SHP77 treated with DMSO at 0.1 percent for 48 hours (cell line): ENCODE measurements around the gene TIAM2.
"Not testable (repeated sequence)": the region's sequence is repeated elsewhere in the genome, so short reads cannot be mapped to it uniquely, and the experiment has no call there.

Experiments used
- DNase-seq: peaks from one replicate; lab custom pipeline; 2025; lab: John Stamatoyannopoulos, UW

The TIAM2 gene

GRCh38 chr6:154991207-154991606 lies 3.9 kb upstream of the TIAM2 start:
- no peak for DNase-seq

DNA sequence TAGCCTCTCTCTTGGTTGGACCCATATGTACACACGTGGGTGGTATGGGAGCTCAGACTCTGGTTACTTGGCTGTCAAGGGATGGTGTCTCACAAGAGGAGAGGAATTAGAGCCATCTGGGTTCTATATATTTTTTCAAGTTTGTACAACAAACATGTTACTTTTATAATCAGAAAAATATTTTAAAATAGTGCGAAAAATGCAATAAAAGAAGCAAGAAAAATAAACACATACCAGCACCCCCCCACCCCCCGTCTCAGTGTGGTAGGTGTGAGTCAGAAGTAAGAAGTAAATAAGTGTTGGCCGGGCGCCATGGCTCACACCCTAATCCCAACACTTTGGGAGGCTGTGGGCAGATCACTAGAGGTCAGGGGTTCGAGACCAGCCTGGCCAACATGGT lies 2.1 kb upstream of the TIAM2 start:
- DNase-seq = no peak

DNA sequence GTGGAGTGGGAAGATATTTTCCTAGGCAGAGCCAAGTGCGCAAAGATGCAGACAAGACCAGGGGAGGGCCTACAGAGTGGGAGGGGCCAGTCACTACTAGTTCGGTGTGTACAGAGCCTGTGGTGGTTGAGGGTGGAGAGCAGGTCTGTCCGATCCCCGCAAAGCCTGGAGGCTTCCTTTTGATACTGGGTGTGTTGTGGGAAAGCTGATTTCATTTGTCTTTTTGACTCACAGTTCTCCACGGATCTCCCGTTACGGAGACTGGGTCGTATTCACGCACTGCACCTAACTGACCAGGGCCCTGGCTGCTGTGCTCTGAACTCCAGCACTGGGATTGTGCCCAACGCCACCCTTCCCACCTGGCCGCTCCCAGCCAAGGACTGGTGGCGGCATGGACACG lies 1.4 kb upstream of the TIAM2 start:
- DNase-seq = no peak

DNA sequence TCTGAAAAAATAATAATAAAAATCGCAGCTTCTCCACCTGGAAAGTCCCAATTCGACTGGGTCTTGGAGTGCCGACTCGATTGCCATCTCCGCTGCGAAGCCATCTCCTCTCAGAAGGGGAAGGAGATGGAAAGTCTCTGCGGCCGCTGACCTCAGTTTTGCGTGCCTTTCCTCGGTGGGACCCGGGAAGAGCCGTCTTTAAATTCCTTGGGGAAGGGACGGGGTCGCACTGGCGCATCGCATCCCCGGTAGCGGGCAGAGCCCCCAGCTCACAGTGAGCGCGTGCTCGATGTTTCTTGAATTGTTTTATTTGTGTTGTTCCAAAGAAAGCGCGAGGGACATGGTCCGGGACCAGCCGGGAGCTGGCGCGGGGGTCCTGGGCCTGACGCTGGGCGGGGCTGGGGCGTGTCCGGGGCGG lies 270 bp upstream of the TIAM2 start:
- no peak for DNase-seq

GRCh38 chr6:154996016-154996590 lies 988 bp downstream of the TIAM2 start:
- no peak for DNase-seq

GRCh38 chr6:154996841-154997311 lies 1.8 kb downstream of the TIAM2 start:
- no peak for DNase-seq

- no peak for DNase-seq
Observed at GRCh38 chr6:154998855-154999254, 3.7 kb downstream of the TIAM2 start.

- DNase-seq = no peak
Observed at GRCh38 chr6:155001482-155001881, 6.4 kb downstream of the TIAM2 start.

DNA sequence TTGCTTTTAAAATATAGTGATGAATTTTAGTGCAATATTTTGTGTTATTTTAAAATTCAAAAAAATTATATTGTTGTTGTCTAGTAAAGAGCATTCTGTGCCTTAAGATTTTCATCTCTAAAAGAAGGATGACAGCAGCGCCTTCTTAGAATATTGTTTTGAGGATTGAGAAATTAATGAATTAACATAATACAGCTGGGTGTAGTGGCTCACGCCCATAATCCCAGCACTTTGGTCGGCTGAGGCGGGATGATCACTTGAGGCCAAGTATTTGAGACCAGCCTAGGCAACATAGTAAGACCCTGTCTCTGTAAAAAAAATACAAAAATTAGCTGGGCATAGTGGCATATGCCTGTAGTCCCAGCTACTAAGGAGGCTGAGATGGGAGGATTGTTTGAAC lies 6.8 kb downstream of the TIAM2 start:
- DNase-seq = no peak

DNA sequence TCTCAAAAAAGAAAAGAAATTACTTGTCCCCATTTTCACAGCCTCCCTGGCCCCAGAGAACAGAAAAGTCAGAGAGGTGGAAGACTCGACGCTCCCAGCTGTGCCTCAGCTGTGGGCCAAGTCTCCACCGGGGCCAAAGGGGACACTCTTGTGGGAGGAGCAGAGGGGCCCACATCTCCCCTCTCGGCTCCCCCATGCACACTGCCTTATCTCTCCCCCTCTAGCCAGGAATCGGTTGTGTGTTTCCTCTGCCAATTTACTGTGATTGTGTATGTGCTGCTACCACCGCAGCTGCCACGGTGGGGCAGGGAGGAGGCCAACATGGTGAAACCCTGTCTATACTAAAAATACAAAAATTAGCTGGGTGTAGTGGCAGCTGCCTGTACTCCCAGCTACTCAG lies 8.4 kb downstream of the TIAM2 start:
- DNase-seq = no peak

DNA sequence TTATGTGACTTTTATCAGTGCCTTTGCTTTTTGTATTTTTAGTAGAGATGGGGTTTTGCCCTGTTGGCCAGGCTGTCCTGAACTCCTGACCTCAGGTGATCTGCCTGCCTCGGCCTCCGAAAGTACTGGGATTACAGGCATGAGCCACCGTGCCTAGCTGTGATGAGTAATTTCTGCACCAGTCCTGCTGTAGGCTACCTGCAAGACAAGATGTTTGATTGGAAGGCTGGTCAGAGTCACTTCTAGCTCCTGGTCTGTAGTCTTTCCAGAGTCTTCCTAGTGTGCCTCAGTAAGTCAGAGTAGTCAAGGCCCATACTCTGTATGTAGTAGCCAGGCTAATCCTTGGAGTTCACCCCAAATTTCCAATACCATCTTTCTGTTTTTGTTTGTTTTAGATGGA lies 8.9 kb downstream of the TIAM2 start:
- no peak for DNase-seq

- no peak for DNase-seq
Observed at GRCh38 chr6:155004576-155005372, 9.7 kb downstream of the TIAM2 start.

- DNase-seq = no peak
Observed at GRCh38 chr6:155008625-155009024, 13.5 kb downstream of the TIAM2 start.

DNA sequence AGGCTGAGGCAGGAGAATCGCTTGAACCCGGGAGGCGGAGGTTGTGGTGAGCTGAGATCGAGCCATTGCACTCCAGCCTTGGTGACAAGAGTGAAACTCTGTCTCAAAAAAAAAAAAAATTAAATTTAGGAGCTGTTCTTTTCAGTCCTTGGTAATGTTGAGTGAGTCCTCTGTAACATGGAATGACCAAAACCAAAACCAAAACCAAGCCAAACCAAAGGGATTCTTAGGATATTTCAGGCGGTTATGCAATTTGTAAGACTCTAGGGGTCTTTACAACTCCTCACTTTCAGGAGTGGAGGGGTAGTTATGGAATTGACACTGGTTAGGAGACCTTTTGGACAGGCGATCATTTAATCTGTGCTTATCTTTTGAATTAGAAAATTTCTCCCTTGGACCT lies 15.8 kb downstream of the TIAM2 start:
- DNase-seq = no peak

- no peak for DNase-seq
Observed at GRCh38 chr6:155011809-155012291, 16.7 kb downstream of the TIAM2 start.

- DNase-seq = peak; percentile 35
Observed at GRCh38 chr6:155013457-155013876, 18.4 kb downstream of the TIAM2 start.

DNA sequence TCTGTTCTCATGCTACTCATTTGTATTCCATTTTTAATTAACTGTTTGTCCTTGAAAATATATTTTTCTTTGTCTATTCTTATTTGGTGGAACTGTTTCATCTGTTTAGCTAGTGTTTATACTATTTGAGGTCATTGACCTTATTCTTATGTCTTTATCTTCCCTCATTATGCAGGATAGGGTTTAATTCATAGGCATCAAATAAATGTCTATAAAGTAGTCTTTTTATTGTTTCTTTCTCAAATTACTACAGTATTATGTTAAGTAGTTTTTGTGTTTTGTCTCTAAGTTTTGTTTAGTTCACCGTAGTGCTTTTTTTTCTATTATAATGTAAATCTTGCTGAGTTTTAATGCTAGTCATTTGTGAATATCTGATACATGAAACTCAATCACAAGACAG lies 19.0 kb downstream of the TIAM2 start:
- DNase-seq = no peak

DNA sequence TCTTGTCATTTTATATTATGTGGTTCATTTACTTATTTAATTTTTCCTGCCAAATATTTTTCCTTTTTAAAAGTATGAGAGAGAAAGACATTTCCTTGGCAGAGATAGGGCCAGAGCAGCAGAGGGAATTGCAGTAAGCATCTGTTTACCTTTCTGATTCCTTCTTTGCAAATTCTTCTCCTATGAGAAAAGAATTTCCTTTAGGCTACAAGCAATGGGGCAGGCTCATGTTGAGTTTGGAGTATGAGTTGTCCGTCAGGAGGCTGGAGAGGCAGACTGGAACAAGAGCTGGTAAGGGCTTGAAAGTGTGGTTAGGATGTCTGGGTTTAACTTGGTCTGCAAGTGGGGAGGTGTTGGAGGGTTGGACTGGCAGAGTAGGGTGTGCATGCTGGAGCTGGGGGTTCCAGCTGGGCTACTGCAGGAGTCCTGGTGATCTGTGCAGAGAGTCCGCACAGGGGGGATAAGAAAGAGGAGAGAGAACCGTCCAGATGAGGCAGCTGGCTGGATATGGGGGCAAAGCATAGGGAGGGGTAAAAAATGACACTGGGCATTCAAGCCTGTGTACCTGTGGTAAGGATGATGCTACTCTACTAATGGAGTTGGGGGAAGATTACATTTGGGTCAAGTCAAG lies 19.7 kb downstream of the TIAM2 start:
- DNase-seq = no peak

DNA sequence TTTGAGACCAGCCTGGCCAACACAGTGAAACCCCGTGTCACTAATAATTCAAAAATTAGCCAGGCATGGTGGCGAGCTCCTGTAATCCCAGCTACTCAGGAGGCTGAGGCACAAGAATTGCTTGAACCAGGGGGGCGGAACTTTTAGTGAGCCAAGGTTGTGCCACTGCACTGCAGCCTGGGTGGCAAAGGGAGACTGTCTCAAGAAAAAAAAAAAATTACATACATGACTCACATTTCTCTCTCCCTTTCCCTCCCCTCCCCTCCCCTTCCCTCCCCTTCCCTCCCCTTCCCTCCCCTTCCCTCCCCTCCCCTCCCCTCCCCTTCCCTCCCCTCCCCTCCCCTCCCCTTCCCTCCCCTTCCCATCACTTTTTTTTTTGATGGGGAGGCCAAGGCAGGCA lies 23.3 kb downstream of the TIAM2 start:
- DNase-seq = not testable (repeated sequence)

- DNase-seq = no peak
Observed at GRCh38 chr6:155021680-155022079, 26.6 kb downstream of the TIAM2 start.

GRCh38 chr6:155022721-155023120 lies 27.6 kb downstream of the TIAM2 start:
- no peak for DNase-seq

DNA sequence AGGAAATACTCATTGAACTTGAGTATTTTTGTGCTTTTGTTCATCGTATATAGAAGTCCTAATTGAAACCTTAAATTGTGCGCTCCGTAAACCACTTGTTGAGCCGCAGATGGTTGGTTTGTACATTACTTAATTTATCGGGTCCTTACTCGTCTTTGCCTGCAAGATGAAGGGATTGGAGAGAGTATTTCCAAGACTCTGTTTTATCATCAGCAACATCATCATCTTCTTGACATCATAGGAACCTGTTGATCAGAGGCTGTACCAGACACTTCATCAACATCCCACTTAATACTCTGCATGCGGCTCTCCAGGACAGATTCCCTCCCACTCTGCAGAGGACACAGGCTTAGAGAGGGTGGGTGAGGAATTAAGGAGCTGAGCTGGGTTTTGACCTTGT lies 28.6 kb downstream of the TIAM2 start:
- DNase-seq = no peak

GRCh38 chr6:155024391-155025027 lies 29.4 kb downstream of the TIAM2 start:
- DNase-seq = no peak
